HepG2 (cell line): ENCODE results near the gene STAP1. TPM values are rescaled to one million over a fixed set of nuclear protein-coding genes. Genes with fewer than 3 reads are reported as not detected.

Experiments used
- EEA1 ChIP-seq: sonication (generic); formaldehyde crosslinking; IDR thresholded peaks from 2 replicates; pipeline ENCODE4 v1.5.1; 2020; ENCODE audit warnings: mild to moderate bottlenecking, missing genetic modification reagents, borderline replicate concordance
- ESRRA ChIP-seq: sonication (generic); formaldehyde crosslinking; IDR thresholded peaks from 2 replicates; pipeline ENCODE4 v1.5.1; 2020; ENCODE audit warnings: mild to moderate bottlenecking, low read depth, missing genetic modification reagents
- HOXD1 ChIP-seq: sonication (generic); formaldehyde crosslinking; IDR thresholded peaks from 2 replicates; pipeline ENCODE4 v1.5.0; 2020; ENCODE audit warnings: missing genetic modification reagents
- NFE2L1 ChIP-seq: sonication (generic); formaldehyde crosslinking; IDR thresholded peaks from 2 replicates; pipeline ENCODE4 v1.4.0; 2020; ENCODE audit warnings: missing genetic modification reagents, mild to moderate bottlenecking, borderline replicate concordance
- NKX3-1 ChIP-seq: sonication (generic); formaldehyde crosslinking; IDR thresholded peaks from 2 replicates; pipeline ENCODE4 v1.5.0; 2020; ENCODE audit warnings: missing genetic modification reagents
- RFX5 ChIP-seq: IDR thresholded peaks from 2 replicates; pipeline ENCODE4 v1.6.1; 2011; ENCODE audit warnings: low read depth, low read length, improper control_type of control experiment
- SP2 ChIP-seq: sonication (generic); formaldehyde crosslinking; IDR thresholded peaks from 2 replicates; pipeline ENCODE4 v1.5.1; 2020; ENCODE audit warnings: mild to moderate bottlenecking, missing genetic modification reagents
- ZFP90 ChIP-seq: sonication (generic); formaldehyde crosslinking; IDR thresholded peaks from 2 replicates; pipeline ENCODE4 v1.8.0; 2022; ENCODE audit warnings: missing genetic modification reagents, mild to moderate bottlenecking, inconsistent platforms, borderline replicate concordance
- ZNF563 ChIP-seq: sonication (generic); formaldehyde crosslinking; IDR thresholded peaks from 2 replicates; pipeline ENCODE4 v1.8.0; 2022; ENCODE audit warnings: mild to moderate bottlenecking, moderate library complexity, missing genetic modification reagents
- ZNF616 ChIP-seq: sonication (generic); formaldehyde crosslinking; IDR thresholded peaks from 2 replicates; pipeline ENCODE4 v1.5.0; 2020; ENCODE audit warnings: low read depth, mild to moderate bottlenecking, missing genetic modification reagents
- ZNF780A ChIP-seq: sonication (generic); formaldehyde crosslinking; IDR thresholded peaks from 2 replicates; pipeline ENCODE4 v1.8.0; 2022; ENCODE audit warnings: mild to moderate bottlenecking, missing genetic modification reagents, moderate library complexity
- ZSCAN20 ChIP-seq: sonication (generic); formaldehyde crosslinking; IDR thresholded peaks from 2 replicates; pipeline ENCODE4 v1.4.0; 2020; ENCODE audit warnings: missing genetic modification reagents, mild to moderate bottlenecking, borderline replicate concordance
- polyA plus RNA-seq, 8 experiments: library from polyadenylated mRNA; depleted of rRNA in 3 of 8; stranded (reverse) in 7 of 8; unstranded in 1 of 8; fragments of >200 nt; fragmentation: Illumina TruSeq in 4 of 8; extraction: Trizol in 4 of 8; gene quantifications; 2 replicates each; pipeline versions ENCODE4 v1.2.1 to v1.2.3, GENCODE V29; 2011 to 2016; ENCODE audit warnings: low read depth in 4 of 8, missing spikeins in 1 of 8, mixed read lengths in 1 of 8; ENCODE audit not compliant: insufficient read depth in 1 of 8
- total RNA-seq, 5 experiments: library from RNA; depleted of rRNA; stranded (reverse); fragments of >200 nt; fragmentation: Illumina TruSeq; extraction: Trizol; gene quantifications; 2 replicates each; pipeline ENCODE4 v1.2.3, GENCODE V29; 2016; ENCODE audit warnings: low read depth in 1 of 5
- TF ChIP-seq, protein P1 (sequence below): sonication (generic); formaldehyde crosslinking; IDR thresholded peaks from 2 replicates; pipeline ENCODE4 v1.4.0; 2020; ENCODE audit warnings: mild to moderate bottlenecking, missing genetic modification reagents
- TF ChIP-seq, protein P2 (sequence below): sonication (generic); formaldehyde crosslinking; IDR thresholded peaks from 2 replicates; pipeline ENCODE4 v1.4.0; 2020; ENCODE audit warnings: mild to moderate bottlenecking, low read depth, missing genetic modification reagents
- TF ChIP-seq, protein P3 (sequence below): IDR thresholded peaks from 2 replicates; pipeline ENCODE4 v1.6.1; 2018; ENCODE audit warnings: missing genetic modification reagents, mild to moderate bottlenecking, missing compliant biosample characterization
- TF ChIP-seq, protein P4 (sequence below): sonication (generic); formaldehyde crosslinking; IDR thresholded peaks from 2 replicates; pipeline ENCODE4 v1.4.0; 2020; ENCODE audit warnings: missing genetic modification reagents, borderline replicate concordance
- TF ChIP-seq, protein P5 (sequence below): sonication (generic); formaldehyde crosslinking; IDR thresholded peaks from 2 replicates; pipeline ENCODE4 v1.8.1; 2023; ENCODE audit warnings: missing genetic modification reagents, inconsistent platforms, borderline replicate concordance

Gene STAP1
- total and polyA plus RNA-seq, 2 of the 13 experiments (the other 11 are each of a cell fraction or from before 2014, with no cell fraction given): not detected

DNA sequence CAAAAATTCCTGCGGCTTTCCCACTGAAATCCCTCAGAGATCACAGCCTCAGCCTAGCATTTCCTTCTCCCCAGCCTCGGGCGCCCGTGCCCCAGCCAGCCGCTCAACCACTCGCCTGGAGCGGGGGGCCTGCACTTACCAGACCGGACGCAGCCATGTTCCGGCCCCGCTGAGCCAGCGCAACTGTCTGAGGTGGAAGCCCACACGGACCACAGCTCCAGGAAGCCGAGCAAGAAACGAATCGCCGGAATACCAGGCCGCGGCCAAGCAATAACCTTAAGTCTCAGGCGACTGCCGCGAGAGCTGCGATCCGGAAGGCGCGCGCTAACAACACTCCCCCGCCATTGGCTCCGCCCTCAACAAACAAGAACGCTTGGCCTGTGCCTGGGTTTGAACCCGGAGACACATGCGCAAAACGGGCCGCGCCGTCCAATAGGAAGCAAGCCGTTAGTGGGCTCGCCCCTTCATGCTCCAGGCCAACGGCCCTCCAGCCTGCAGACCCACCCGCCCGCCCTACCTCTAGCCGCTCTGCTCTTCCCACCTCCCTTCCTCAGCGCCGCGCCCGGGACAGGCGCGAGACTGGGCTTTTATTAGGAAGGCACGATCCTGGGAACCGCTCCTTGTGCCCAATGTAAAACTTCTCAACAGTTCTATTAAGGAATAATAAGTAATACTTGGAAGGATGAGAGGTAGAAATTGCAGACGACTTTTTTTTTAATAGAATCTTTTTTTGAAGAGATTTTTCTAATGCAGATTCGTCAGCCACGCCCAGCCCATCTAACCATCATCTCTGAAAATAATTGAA is 13.1 kb upstream of the STAP1 start, which contains the start of gene CENPC (continued):
- TF ChIP-seq, protein P1, sequence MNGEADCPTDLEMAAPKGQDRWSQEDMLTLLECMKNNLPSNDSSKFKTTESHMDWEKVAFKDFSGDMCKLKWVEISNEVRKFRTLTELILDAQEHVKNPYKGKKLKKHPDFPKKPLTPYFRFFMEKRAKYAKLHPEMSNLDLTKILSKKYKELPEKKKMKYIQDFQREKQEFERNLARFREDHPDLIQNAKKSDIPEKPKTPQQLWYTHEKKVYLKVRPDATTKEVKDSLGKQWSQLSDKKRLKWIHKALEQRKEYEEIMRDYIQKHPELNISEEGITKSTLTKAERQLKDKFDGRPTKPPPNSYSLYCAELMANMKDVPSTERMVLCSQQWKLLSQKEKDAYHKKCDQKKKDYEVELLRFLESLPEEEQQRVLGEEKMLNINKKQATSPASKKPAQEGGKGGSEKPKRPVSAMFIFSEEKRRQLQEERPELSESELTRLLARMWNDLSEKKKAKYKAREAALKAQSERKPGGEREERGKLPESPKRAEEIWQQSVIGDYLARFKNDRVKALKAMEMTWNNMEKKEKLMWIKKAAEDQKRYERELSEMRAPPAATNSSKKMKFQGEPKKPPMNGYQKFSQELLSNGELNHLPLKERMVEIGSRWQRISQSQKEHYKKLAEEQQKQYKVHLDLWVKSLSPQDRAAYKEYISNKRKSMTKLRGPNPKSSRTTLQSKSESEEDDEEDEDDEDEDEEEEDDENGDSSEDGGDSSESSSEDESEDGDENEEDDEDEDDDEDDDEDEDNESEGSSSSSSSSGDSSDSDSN (CRISPR knock-in tag): peak; percentile 91
- TF ChIP-seq, protein P2, sequence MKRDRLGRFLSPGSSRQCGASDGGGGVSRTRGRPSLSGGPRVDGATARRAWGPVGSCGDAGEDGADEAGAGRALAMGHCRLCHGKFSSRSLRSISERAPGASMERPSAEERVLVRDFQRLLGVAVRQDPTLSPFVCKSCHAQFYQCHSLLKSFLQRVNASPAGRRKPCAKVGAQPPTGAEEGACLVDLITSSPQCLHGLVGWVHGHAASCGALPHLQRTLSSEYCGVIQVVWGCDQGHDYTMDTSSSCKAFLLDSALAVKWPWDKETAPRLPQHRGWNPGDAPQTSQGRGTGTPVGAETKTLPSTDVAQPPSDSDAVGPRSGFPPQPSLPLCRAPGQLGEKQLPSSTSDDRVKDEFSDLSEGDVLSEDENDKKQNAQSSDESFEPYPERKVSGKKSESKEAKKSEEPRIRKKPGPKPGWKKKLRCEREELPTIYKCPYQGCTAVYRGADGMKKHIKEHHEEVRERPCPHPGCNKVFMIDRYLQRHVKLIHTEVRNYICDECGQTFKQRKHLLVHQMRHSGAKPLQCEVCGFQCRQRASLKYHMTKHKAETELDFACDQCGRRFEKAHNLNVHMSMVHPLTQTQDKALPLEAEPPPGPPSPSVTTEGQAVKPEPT (CRISPR knock-in tag): no peak
- TF ChIP-seq NKX3-1: peak; percentile 72; the same call in 1 of the 2 replicates
- peak; percentile 32; the same call in 1 of the 2 replicates for TF ChIP-seq ZNF780A
- TF ChIP-seq ZSCAN20 (CRISPR knock-in tag): 0 out of 2 replicates have a peak, but pooled peaks have one; percentile 49
- peak; percentile 36; the same call in 1 of the 2 replicates for TF ChIP-seq ZNF563 (CRISPR knock-in tag)
- TF ChIP-seq, protein P3, sequence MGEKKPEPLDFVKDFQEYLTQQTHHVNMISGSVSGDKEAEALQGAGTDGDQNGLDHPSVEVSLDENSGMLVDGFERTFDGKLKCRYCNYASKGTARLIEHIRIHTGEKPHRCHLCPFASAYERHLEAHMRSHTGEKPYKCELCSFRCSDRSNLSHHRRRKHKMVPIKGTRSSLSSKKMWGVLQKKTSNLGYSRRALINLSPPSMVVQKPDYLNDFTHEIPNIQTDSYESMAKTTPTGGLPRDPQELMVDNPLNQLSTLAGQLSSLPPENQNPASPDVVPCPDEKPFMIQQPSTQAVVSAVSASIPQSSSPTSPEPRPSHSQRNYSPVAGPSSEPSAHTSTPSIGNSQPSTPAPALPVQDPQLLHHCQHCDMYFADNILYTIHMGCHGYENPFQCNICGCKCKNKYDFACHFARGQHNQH: peak; percentile 59
- TF ChIP-seq NFE2L1 (CRISPR knock-in tag): no peak
- TF ChIP-seq EEA1: no peak
- no peak; the same call in 1 of the 2 replicates for TF ChIP-seq ESRRA (CRISPR knock-in tag)
- TF ChIP-seq ZNF616 (CRISPR knock-in tag): no peak
- peak; percentile 70 for TF ChIP-seq SP2 (CRISPR knock-in tag)
- TF ChIP-seq, protein P4, sequence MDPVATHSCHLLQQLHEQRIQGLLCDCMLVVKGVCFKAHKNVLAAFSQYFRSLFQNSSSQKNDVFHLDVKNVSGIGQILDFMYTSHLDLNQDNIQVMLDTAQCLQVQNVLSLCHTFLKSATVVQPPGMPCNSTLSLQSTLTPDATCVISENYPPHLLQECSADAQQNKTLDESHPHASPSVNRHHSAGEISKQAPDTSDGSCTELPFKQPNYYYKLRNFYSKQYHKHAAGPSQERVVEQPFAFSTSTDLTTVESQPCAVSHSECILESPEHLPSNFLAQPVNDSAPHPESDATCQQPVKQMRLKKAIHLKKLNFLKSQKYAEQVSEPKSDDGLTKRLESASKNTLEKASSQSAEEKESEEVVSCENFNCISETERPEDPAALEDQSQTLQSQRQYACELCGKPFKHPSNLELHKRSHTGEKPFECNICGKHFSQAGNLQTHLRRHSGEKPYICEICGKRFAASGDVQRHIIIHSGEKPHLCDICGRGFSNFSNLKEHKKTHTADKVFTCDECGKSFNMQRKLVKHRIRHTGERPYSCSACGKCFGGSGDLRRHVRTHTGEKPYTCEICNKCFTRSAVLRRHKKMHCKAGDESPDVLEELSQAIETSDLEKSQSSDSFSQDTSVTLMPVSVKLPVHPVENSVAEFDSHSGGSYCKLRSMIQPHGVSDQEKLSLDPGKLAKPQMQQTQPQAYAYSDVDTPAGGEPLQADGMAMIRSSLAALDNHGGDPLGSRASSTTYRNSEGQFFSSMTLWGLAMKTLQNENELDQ (CRISPR knock-in tag): 0 out of 2 replicates have a peak, but pooled peaks have one; percentile 28
- TF ChIP-seq HOXD1 (CRISPR knock-in tag): no peak
- TF ChIP-seq ZFP90 (CRISPR knock-in tag): no peak
- TF ChIP-seq, protein P5, sequence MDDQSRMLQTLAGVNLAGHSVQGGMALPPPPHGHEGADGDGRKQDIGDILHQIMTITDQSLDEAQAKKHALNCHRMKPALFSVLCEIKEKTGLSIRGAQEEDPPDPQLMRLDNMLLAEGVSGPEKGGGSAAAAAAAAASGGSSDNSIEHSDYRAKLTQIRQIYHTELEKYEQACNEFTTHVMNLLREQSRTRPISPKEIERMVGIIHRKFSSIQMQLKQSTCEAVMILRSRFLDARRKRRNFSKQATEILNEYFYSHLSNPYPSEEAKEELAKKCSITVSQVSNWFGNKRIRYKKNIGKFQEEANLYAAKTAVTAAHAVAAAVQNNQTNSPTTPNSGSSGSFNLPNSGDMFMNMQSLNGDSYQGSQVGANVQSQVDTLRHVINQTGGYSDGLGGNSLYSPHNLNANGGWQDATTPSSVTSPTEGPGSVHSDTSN (CRISPR knock-in tag): no peak
- 0 out of 2 replicates have a peak, but pooled peaks have one; percentile 21 for TF ChIP-seq RFX5
